Measurements from ENCODE around the gene KRT1.

Gene KRT1

GRCh38 chr12:52698651-52699340 is 18.6 kb upstream of the KRT1 start:
- DNase-seq (ENCODE audit: low read depth): no peak

DNA sequence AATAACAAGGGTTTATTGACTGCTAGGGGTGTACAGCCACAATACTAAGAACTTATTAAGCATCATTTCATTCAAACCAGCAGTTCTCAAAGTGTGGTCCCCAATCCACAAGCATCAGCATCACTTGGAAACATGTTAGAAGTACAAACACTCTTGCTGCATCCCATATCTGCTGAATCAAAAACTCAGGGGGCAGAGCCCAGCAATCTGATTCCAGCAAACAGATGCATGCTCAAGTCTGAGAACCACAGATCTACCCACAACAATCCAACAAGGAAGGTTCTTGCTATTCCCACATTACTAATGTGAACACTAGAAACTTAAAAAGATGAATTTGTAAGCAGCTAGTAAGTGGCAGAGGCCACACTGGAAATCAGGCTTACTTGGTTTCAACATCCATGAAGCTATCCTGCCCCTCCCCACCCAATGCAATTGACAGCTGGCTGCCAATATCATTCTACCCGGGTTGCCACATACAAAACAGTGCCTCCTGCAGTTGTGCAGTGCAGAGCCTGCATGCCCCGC is 16.9 kb upstream of the KRT1 start:
- no peak for DNase-seq (ENCODE audit: low read depth)

DNA sequence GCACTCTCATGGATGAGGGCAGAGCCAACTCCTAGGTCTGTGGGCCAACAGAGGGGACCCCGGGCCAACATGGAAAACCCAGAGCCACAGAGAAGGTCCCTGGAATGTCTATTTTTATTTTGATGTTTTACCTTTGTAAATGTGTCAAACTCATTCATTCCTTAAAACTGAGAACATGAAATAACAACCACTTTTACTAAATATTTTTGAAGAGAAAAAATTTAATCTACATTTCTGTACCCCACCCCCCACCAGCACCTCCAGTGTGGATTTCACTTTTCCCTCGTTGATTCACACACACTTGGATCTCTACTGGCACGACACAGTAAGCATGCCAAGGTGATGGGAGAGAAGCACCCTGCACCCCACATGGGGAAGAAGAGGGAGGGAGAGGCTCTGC is 16.4 kb upstream of the KRT1 start:
- no peak for DNase-seq (ENCODE audit: low read depth)

GRCh38 chr12:52695039-52695438 is 14.8 kb upstream of the KRT1 start:
- DNase-seq (ENCODE audit: low read depth): no peak

DNA sequence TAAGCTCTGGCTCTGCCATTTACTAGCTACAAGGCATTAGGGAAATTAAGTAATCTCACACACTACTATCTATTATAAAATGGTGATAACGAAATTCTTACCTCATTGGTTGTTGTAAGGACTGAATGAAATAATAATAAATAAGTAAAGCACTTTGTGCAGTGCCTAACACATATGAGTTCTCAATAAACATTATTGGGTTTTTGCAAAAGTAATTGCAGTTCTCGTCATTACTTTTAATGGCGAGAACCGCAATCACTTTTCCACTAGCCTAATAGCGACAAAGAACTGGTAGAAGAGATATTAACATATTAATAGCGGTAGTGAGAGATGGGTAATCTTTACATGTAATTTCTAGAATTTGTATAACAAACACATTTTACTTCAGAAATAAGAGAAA is 13.9 kb upstream of the KRT1 start:
- DNase-seq (ENCODE audit: low read depth): no peak

GRCh38 chr12:52693261-52693660 is 13.1 kb upstream of the KRT1 start:
- no peak for DNase-seq (ENCODE audit: low read depth)

GRCh38 chr12:52692254-52692653 is 12.0 kb upstream of the KRT1 start:
- no peak for DNase-seq (ENCODE audit: low read depth)

DNA sequence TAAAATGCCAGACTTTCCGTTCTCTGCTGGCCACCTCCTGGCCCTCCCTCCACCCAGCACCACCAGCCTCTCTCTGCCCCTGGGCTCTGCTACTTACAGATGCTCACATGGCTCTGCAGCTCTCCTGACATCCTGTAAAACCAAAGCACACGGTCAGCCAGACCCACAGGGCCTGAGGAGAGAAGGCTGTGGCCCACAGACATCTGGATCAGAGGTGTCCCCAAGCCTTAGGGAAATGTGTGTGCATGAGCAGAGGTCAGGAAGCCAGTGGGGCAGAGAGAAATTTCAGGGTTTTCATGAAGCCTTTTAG is 11.6 kb upstream of the KRT1 start:
- DNase-seq (ENCODE audit: low read depth): no peak

- DNase-seq (ENCODE audit: low read depth): no peak
Measured at GRCh38 chr12:52691076-52691840, 11.1 kb upstream of the KRT1 start.

DNA sequence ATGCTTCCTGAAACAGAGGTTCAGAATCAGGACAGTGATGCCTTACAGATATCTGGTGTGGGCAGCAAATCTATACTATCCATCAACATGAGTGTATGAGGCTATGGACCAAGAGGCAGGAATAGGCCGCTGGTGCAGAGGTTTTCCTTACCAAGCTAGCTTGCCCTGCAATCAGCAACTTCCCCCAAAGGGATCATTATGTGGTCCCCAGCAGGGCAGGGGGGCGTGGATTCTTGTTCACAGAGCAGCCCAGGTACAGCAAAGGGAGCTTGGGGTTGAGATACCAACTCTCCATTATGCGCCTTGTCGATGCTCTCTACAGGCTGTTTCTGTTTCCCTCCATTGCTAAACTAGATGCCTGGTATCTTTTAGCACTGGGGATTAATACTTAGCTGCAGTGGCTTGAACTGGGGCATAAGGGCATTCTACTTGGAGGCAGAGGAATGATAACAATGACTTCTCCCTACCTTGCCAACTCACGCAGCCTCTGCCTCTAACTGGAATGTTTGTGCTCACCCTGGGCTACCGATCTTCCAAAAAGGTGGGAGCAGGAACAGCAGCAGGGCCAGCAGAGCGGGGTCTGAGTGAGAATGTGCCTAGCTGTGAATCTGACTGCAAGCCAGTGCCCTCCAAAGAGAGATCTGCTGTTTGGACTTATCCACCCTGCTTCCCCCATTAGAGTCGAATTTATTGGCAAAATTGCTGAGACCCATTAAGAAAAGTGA is 10.3 kb upstream of the KRT1 start:
- no peak for DNase-seq (ENCODE audit: low read depth)

- DNase-seq (ENCODE audit: low read depth): no peak
Measured at GRCh38 chr12:52689936-52690335, 9.7 kb upstream of the KRT1 start.

DNA sequence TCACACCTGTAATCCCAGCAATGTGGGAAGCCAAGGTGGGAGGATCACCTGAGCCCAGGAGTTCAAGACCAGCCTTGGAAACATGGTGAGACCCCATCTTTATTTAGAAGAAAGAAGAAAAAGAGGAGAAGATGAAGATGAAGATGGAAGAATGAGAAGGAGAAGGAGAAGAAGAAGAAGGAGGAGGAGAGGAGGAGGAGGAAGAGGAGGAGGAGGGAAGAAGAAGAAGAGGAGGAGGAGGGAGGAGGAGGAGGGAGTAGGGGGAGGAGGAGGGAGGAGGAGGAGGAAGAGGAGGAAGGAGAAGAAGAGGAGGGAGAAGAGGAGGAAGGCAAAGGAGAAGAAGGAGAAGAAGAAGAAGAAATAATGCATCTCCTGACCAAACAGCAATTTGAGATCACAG is 9.0 kb upstream of the KRT1 start:
- no peak for DNase-seq (ENCODE audit: low read depth)

DNA sequence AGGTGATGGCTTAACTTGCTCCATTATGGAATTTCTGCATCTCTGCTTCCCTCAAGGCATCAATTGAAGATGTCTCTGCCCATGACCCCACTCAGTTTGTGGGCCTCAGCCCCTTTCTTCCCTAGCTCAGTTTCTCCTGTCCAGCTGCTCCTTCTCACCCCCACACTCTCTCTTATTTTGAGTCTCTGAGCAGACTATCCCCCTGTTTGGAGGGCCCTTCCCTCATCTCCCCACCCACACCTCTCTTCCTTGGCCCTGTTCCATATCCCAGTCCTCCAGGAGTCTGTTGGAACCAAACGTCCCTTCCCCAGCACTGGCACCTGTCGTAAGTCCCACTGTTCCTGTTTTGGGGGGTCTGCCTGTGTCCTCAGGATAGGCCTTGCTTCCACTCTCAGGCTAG is 8.3 kb upstream of the KRT1 start:
- no peak for DNase-seq (ENCODE audit: low read depth)

GRCh38 chr12:52687497-52688385 is 7.5 kb upstream of the KRT1 start:
- peak; percentile 62 for DNase-seq (ENCODE audit: low read depth)

- no peak for DNase-seq (ENCODE audit: low read depth)
Measured at GRCh38 chr12:52686756-52687487, 6.7 kb upstream of the KRT1 start.

- no peak for DNase-seq (ENCODE audit: low read depth)
Measured at GRCh38 chr12:52686063-52686462, 5.9 kb upstream of the KRT1 start.

- no peak for DNase-seq (ENCODE audit: low read depth)
Measured at GRCh38 chr12:52685406-52685890, 5.2 kb upstream of the KRT1 start.

- DNase-seq (ENCODE audit: low read depth): no peak
Measured at GRCh38 chr12:52684431-52684830, 4.2 kb upstream of the KRT1 start.

DNA sequence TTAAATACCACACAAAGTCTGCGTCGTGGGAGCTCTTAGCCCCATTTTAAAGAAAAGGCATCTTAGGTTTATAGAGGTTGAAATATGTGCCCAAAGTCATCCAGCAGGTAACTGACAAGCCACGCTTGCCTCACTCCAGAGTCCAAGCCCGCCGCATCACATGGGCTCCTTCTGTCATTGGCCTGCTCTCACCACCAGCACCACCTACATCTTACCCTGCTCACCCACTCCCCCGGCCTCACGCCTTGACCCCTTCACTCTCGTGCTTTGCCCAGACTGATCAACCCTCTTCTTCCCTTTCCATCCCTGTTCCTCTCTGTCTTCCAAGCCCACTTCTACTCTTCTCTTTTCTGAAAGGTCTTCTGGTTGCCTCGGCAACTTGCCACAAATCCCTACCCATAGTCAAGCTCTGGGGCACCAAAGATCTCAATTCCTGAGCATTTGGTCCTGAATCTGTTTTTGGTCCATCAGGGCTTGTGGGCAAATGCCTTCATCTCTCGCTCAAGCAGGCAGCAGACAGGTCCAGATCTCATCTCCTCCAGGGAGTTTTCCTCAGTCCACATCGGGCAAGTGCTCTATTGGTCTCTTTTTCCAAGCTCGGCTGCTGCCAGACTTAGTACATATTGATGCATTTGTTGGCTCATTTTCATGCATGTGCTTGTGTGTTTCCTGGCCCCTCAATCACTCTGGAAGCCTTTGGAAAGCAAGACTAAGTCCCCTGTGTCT is 3.5 kb upstream of the KRT1 start:
- no peak for DNase-seq (ENCODE audit: low read depth)

- no peak for DNase-seq (ENCODE audit: low read depth)
Measured at GRCh38 chr12:52682938-52683574, 2.8 kb upstream of the KRT1 start.

All from CMK (cell line).